Thyroid gland (tissue), 4 donors: ENCODE measurements around the gene RCAN2.

Source experiments
- CTCF ChIP-seq, 6 experiments: fragments of 200-600 bp in 3 of 6; fragments of 450-650 bp in 3 of 6; sonication (generic) in 3 of 6; IDR thresholded peaks; one replicate each; pipeline ENCODE4 v1.5.1; 2016 to 2019; ENCODE audit warnings: antibody characterized with exemption in 6 of 6, mild to moderate bottlenecking in 2 of 6, inconsistent platforms in 1 of 6, moderate library complexity in 1 of 6
- POLR2A ChIP-seq, 2 donors: fragments of 450-650 bp; IDR thresholded peaks; one replicate each; pipeline ENCODE4 v1.6.1; 2017; ENCODE audit warnings: antibody characterized with exemption in 2 of 2, mild to moderate bottlenecking in 2 of 2, moderate library complexity in 1 of 2

- no peak for TF ChIP-seq CTCF (IDR thresholded peaks at IDR 0.05)
- no peak for TF ChIP-seq POLR2A (IDR thresholded peaks at IDR 0.05)
These were observed 36.6 kb downstream of the RCAN2 start for GRCh38 chr6:46454691-46455090.
